Gastroesophageal sphincter (tissue), 4 donors: Measurements from ENCODE around the gene SOWAHB. TPM values are rescaled to one million over a fixed set of nuclear protein-coding genes. Genes with fewer than 3 reads are reported as not detected.

Experiments used
- ATAC-seq: fragments of 150-250 bp; one replicate; pipeline ENCODE4 v1.9.1; 2016; ENCODE audit warnings: mild to moderate bottlenecking, moderate library complexity
- H3K27ac ChIP-seq, 4 donors: fragments of 200-600 bp; sonication (generic) in 3 of 4; 1 replicate in 3 of 4; 2 replicates in 1 of 4; pipeline ENCODE4 v1.5.1; 2016 to 2019
- H3K27me3 ChIP-seq: fragments of 200-600 bp; sonication (generic); one replicate; pipeline ENCODE4 v1.5.1; 2019
- H3K36me3 ChIP-seq, 2 donors: fragments of 200-600 bp; sonication (generic); one replicate each; pipeline ENCODE4 v1.5.1; 2019; ENCODE audit warnings: control low read depth in 1 of 2
- H3K4me1 ChIP-seq, 3 donors: fragments of 200-600 bp; sonication (generic); 1 replicate in 2 of 3; 2 replicates in 1 of 3; pipeline ENCODE4 v1.5.1; 2016 to 2019; ENCODE audit warnings: control low read depth in 2 of 3
- H3K4me3 ChIP-seq, 2 donors: fragments of 200-600 bp; sonication (generic); one replicate each; pipeline ENCODE4 v1.5.1; 2019; ENCODE audit warnings: mild to moderate bottlenecking in 1 of 2, moderate library complexity in 1 of 2
- H3K9me3 ChIP-seq, 3 donors: fragments of 200-600 bp; sonication (generic); one replicate each; pipeline ENCODE4 v1.5.1; 2017 to 2019; ENCODE audit warnings: control low read depth in 2 of 3
- CTCF ChIP-seq, 4 experiments: fragments of 200-600 bp in 2 of 4; fragments of 450-650 bp in 2 of 4; sonication (generic) in 1 of 4; IDR thresholded peaks; one replicate each; pipeline ENCODE4 v1.5.1; 2017 to 2019; ENCODE audit warnings: antibody characterized with exemption in 4 of 4, mild to moderate bottlenecking in 2 of 4, moderate library complexity in 2 of 4
- EP300 ChIP-seq: sonication (generic); formaldehyde crosslinking; IDR thresholded peaks from one replicate; pipeline ENCODE4 v1.6.1; 2017; ENCODE audit warnings: antibody characterized with exemption, mild to moderate bottlenecking
- POLR2A ChIP-seq, 2 donors: fragments of 450-650 bp; IDR thresholded peaks; one replicate each; pipeline ENCODE4 v1.6.1; 2017; ENCODE audit warnings: antibody characterized with exemption in 2 of 2, mild to moderate bottlenecking in 2 of 2, moderate library complexity in 1 of 2
- POLR2AphosphoS5 ChIP-seq: sonication (generic); formaldehyde crosslinking; IDR thresholded peaks from one replicate; pipeline ENCODE4 v1.6.1; 2017; ENCODE audit warnings: antibody characterized with exemption
- WGBS, 2 donors: methylation state at CpG; one replicate each; pipeline ENCODE4 v1.1.5; 2018; ENCODE audit warnings: low coverage in 1 of 2; 5-methylcytosine and 5-hydroxymethylcytosine counted together
- total RNA-seq, 4 donors: library from RNA; depleted of rRNA; stranded (reverse); fragments of >200 nt; gene quantifications; one replicate each; pipeline ENCODE4 v1.1.0, GENCODE V29; 2016

SOWAHB gene
- total RNA-seq, 4 donors from 2014 or later = 0.62 to 1.8 TPM; not detected in 2

- 79 to 90% methylated on average over 8 of the region's 8 CpGs for WGBS, 2 donors
- Histone ChIP-seq H3K36me3 (no peaks in the 10 kb centered on the region), H3K9me3 (no peaks in the 10 kb centered on the region), H3K27me3 (no peaks in the 10 kb centered on the region), H3K4me1 (peaks cover 0 to 14% (median 0%) of the 10 kb centered on the region in 3 donors), H3K27ac (no peak overlapping the region), H3K4me3 (no peak overlapping the region)
- no peak for ATAC-seq
- no peak for TF ChIP-seq EP300
- no peak for TF ChIP-seq POLR2AphosphoS5
- TF ChIP-seq POLR2A (IDR thresholded peaks at IDR 0.05) = no peak
- no peak for TF ChIP-seq CTCF (IDR thresholded peaks at IDR 0.05)
Observed at GRCh38 chr4:76854858-76855257, 43.1 kb downstream of the SOWAHB start.

- ATAC-seq = no peak
- H3K4me1 ChIP-seq = peaks cover 0 to 6% (median 0%) of the 10 kb centered on the region in 3 donors
- H3K9me3 ChIP-seq = no peaks in the 10 kb centered on the region
- no peaks in the 10 kb centered on the region for H3K27me3 ChIP-seq
- TF ChIP-seq CTCF (IDR thresholded peaks at IDR 0.05) = no peak
- no peak for TF ChIP-seq POLR2AphosphoS5
- no peak for TF ChIP-seq POLR2A (IDR thresholded peaks at IDR 0.05)
- no peak overlapping the region for H3K4me3 ChIP-seq
- H3K36me3 ChIP-seq = no peaks in the 10 kb centered on the region
- no peak overlapping the region for H3K27ac ChIP-seq
- WGBS, 2 donors = 79 to 90% methylated on average over 1 to 2 of the region's 2 CpGs
Observed at GRCh38 chr4:76851375-76851774, 46.6 kb downstream of the SOWAHB start.

- no peaks in the 10 kb centered on the region for H3K36me3 ChIP-seq
- no peak for ATAC-seq
- 20 to 28% methylated on average over 4 of the region's 4 CpGs for WGBS, 2 donors
- no peak overlapping the region for H3K27ac ChIP-seq
- no peak for TF ChIP-seq POLR2A (IDR thresholded peaks at IDR 0.05)
- no peak for TF ChIP-seq POLR2AphosphoS5
- TF ChIP-seq CTCF (IDR thresholded peaks at IDR 0.05) = no peak
- TF ChIP-seq EP300 = no peak
- H3K9me3 ChIP-seq = no peaks in the 10 kb centered on the region
- no peaks in the 10 kb centered on the region for H3K4me1 ChIP-seq
- no peaks in the 10 kb centered on the region for H3K27me3 ChIP-seq
- H3K4me3 ChIP-seq = no peak overlapping the region
Observed at GRCh38 chr4:76850010-76850441, 47.9 kb downstream of the SOWAHB start.

Other genes with a start within 250 kb of the SOWAHB start
- gene SEPTIN11, start 51.6 kb upstream of the SOWAHB start, total RNA-seq = 100 to 1,000 TPM in 2 of 4 donors, 10 to 100 TPM in 2; 65.1 to 192 (median 97.8) TPM
- gene CCNI, start 177.8 kb upstream of the SOWAHB start, total RNA-seq = 100 to 1,000 TPM; 307 to 378 (median 358) TPM